Stimulated activated CD8-positive, alpha-beta memory T cell treated with anti-CD3 and anti-CD28 coated beads, Interleukin-7, amount 100 ng/mL, for 24 hours (primary cell): ENCODE results near the gene TTC12.

Experiments
- DNase-seq: peaks from one replicate; pipeline ENCODE4 v3.0.0-alpha.2; 2020; ENCODE audit warnings: low read depth

TTC12 gene

GRCh38 chr11:113314389-113315301 is at the start of gene TTC12:
Gene TTC12 (plus strand): TSS chr11:113314583. CDS start chr11:113316258, 1,675 bp downstream.
- peak; percentile 87 for DNase-seq

- DNase-seq, result no peak
Observed at GRCh38 chr11:113265362-113265761, 49.0 kb upstream of the TTC12 start.

- DNase-seq, result no peak
Observed at GRCh38 chr11:113267493-113267892, 46.9 kb upstream of the TTC12 start.

GRCh38 chr11:113269096-113269495 is 45.3 kb upstream of the TTC12 start:
- DNase-seq, result no peak

- DNase-seq, result no peak
Observed at GRCh38 chr11:113269636-113270035, 44.7 kb upstream of the TTC12 start.

- DNase-seq, result no peak
Observed at GRCh38 chr11:113270080-113270479, 44.3 kb upstream of the TTC12 start.

- DNase-seq, result no peak
Observed at GRCh38 chr11:113271551-113272245, 42.7 kb upstream of the TTC12 start.

GRCh38 chr11:113272281-113272680 is 42.1 kb upstream of the TTC12 start:
- DNase-seq, result no peak

- DNase-seq, result no peak
Observed at GRCh38 chr11:113272927-113273615, 41.3 kb upstream of the TTC12 start.

- DNase-seq, result no peak
Observed at GRCh38 chr11:113273720-113274119, 40.7 kb upstream of the TTC12 start.

- DNase-seq, result no peak
Observed at GRCh38 chr11:113274713-113275582, 39.4 kb upstream of the TTC12 start.

- DNase-seq, result no peak
Observed at GRCh38 chr11:113275602-113276001, 38.8 kb upstream of the TTC12 start.

GRCh38 chr11:113276466-113276865 is 37.9 kb upstream of the TTC12 start:
- no peak for DNase-seq

- DNase-seq, result no peak
Observed at GRCh38 chr11:113277907-113278306, 36.5 kb upstream of the TTC12 start.

GRCh38 chr11:113278481-113278880 is 35.9 kb upstream of the TTC12 start:
- no peak for DNase-seq

GRCh38 chr11:113278925-113279324 is 35.5 kb upstream of the TTC12 start:
- no peak for DNase-seq

GRCh38 chr11:113279591-113279990 is 34.8 kb upstream of the TTC12 start:
- no peak for DNase-seq

- DNase-seq, result no peak
Observed at GRCh38 chr11:113281052-113281725, 33.2 kb upstream of the TTC12 start.

GRCh38 chr11:113282898-113283437 is 31.4 kb upstream of the TTC12 start:
- DNase-seq, result no peak

GRCh38 chr11:113283881-113284280 is 30.5 kb upstream of the TTC12 start:
- DNase-seq, result no peak

- no peak for DNase-seq
Observed at GRCh38 chr11:113286009-113286408, 28.4 kb upstream of the TTC12 start.
